GM19351 (cell line): ENCODE results near the gene SNRNP25.
A peak's percentile ranks its signal among the peaks of the same experiment; 100 is the strongest.

Experiments used
- ATAC-seq: cut with Tn5 transposase; IDR thresholded peaks from one replicate; pipeline ENCODE4 v1.9.1; 2021; ENCODE audit warnings: mild to moderate bottlenecking, moderate library complexity; ENCODE audit not compliant: unreplicated experiment

Gene SNRNP25

GRCh38 chr16:62283-62967 lies 8.8 kb downstream of the SNRNP25 start:
- ATAC-seq: no peak

DNA sequence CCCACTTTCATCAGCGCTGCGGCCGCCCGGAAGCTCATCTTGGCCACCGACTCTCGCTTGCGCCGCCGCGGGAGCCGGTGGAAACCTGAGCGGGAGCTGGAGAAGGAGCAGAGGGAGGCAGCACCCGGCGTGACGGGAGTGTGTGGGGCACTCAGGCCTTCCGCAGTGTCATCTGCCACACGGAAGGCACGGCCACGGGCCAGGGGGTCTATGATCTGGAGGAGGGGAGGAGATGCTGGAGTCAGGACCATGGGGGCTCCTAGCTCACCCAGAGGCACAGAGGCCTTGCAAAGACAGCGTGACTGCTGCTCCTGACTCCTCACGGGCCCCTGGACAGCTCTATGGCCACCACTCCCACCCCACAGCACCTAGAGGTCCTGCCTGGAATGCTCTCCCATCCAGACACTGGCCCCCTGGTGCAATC lies 9.4 kb downstream of the SNRNP25 start:
- no peak for ATAC-seq

- ATAC-seq: no peak
Observed at GRCh38 chr16:63466-63865, 9.8 kb downstream of the SNRNP25 start.

DNA sequence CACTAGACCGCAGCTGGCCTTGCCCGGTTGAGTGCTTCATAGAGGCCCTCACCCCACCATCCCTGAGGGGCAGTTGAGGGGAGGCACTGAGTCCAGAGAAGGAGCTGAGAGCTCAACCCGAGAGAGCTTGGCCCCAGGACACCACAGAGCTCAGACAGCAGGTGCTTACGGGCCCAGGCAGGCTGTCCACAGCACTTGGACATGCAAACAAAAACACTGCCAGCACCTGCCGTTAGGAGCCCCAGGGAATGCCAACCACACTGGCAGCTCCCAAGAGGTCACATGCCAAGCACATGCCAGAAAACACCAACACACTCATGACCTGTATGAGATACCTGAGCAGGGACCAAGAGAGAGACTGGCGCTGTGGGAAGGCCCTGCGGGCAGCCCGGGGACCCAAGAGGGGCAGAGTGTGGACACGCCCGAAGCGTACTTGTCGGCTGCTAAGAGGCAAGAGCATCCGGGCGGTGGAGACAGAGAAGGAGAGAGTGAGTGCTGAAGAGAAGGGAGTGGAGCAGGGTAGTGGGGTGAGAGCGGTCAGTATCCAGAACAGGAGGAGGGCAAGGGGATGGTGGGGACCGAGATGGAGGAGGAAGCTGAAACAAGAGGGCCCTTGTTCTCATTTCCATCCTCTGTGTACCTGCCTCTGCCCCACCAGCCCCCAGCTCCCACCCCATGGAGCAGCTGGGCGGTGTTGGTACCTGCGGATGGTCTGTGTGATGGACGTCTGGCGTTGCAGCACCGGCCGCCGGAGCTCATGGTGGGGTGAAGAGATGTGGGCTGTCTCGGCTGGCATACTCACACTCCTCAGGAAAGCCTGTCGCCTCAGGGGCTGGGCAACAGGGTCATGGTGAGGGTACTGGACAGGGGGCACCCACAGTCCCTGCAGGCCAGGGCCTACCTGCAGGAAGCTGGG lies 10.6 kb downstream of the SNRNP25 start:
- no peak for ATAC-seq

GRCh38 chr16:64914-65255 lies 11.3 kb downstream of the SNRNP25 start:
- no peak for ATAC-seq

- ATAC-seq: peak; percentile 51
Observed at GRCh38 chr16:65745-66144, 12.1 kb downstream of the SNRNP25 start.

DNA sequence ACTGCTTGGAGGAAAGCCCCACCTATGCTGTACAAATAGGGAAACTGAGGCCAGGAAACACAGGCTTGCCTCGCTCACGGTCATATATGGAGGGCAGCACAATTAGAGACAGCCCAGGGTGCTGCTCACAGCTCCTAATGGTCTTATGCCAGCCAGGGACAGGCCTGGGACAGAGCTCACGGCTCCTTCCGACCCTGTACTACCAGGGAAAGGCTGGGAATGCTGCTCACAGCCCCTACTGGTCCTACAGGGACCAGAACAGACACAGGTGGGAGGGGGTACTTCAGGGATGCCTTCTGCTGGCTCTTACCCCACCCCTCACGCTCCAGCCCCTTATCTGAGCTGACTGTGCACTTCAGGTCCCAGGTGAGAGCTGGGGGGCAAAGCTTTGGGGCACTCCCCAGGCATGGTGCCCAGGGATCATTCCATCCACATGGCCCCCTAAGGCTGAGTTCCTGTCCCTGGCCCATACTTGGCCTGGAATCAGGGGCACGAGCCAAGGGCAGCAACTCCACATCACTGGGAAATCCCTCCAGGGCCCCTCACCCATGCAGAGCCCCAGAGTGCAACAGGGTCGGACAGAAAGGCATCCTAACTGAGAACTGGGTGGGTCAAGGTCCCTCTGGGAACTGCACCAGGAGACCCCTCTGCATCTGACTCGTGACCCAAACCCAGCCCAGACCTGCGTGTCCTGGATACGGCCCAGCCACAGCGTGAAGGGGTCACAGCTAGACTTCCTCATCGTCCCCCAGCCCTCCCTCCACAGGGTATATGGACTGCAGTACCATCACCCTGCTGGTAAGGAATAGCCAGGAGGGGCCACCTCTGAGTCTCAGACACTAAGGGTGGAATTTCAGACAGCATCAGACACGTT lies 12.9 kb downstream of the SNRNP25 start:
- no peak for ATAC-seq

- no peak for ATAC-seq
Observed at GRCh38 chr16:67183-67791, 13.7 kb downstream of the SNRNP25 start.

DNA sequence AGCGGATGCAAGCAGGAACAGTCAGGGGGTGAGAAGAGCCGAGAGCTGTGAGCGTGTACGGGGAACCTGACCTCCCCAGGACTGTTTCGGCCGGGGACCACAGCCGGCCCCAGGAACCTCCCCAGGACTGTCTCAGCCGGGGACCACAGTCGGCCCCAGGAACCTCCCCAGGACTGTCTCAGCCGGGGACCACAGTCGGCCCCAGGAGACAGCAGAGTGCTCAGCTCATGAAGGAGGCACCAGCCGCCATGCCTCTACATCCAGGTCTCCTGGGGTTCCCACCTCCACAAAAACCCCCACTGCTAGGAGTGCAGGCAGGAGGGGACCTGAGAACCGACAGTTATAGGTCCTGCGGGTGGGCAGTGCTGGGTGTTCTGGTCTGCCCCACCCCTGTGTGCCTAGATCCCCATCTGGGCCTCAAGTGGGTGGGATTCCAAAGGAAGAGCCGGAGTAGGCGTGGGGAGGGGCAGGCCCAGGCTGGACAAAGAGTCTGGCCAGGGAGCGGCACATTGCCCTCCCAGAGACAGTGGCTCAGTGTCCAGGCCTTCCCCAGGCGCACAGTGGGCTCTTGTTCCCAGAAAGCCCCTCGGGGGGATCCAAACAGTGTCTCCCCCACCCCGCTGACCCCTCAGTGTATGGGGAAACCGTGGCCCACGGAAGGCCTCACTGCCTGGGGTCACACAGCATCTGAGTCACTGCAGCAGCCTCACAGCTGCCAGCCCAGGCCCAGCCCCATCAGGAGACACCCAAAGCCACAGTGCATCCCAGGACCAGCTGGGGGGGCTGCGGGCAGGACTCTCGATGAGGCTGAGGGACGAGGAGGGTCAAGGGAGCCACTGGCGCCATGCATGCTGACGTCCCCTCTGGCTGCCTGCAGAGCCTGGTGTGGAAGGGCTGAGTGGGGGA lies 14.5 kb downstream of the SNRNP25 start:
- ATAC-seq: no peak

DNA sequence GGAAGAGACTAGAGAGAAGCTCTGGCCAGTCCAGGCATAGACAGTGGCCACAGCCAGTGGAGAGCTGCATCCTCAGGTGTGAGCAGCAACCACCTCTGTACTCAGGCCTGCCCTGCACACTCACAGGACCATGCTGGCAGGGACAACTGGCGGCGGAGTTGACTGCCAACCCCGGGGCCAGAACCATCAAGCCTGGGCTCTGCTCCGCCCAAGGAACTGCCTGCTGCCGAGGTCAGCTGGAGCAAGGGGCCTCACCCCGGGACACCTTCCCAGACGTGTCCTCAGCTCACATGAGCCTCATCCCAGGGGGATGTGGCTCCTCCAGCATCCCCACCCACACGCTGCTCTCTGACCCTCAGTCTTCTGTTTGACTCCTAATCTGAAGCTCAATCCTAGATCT lies 15.6 kb downstream of the SNRNP25 start:
- no peak for ATAC-seq

DNA sequence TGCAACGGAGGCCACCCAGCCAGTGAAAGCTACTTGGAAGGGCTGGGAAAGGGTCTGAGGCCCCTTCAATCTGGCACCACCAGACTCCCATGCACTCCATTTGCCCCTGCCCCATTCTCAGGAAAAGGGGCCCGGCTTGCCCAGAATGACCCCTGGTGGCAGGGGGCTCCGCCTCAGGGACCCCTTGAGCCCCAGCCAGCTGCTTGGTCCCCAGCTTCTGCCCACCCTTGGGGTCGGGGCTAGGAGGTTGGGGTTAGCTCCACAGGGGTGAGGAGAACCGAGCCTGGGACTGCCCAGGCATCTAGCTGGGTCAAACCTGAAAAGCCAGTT lies 17.5 kb downstream of the SNRNP25 start:
- no peak for ATAC-seq

GRCh38 chr16:71540-72401 lies 18.1 kb downstream of the SNRNP25 start:
- ATAC-seq: no peak

GRCh38 chr16:72561-73548 lies 19.2 kb downstream of the SNRNP25 start, which contains the start of gene RHBDF1:
Gene RHBDF1 (minus strand): TSS chr16:72631. CDS start chr16:65015, 7,616 bp downstream.
- ATAC-seq: no peak

- no peak for ATAC-seq
Observed at GRCh38 chr16:74051-74746, 20.6 kb downstream of the SNRNP25 start.

- ATAC-seq: no peak
Observed at GRCh38 chr16:74747-75334, 21.2 kb downstream of the SNRNP25 start.

DNA sequence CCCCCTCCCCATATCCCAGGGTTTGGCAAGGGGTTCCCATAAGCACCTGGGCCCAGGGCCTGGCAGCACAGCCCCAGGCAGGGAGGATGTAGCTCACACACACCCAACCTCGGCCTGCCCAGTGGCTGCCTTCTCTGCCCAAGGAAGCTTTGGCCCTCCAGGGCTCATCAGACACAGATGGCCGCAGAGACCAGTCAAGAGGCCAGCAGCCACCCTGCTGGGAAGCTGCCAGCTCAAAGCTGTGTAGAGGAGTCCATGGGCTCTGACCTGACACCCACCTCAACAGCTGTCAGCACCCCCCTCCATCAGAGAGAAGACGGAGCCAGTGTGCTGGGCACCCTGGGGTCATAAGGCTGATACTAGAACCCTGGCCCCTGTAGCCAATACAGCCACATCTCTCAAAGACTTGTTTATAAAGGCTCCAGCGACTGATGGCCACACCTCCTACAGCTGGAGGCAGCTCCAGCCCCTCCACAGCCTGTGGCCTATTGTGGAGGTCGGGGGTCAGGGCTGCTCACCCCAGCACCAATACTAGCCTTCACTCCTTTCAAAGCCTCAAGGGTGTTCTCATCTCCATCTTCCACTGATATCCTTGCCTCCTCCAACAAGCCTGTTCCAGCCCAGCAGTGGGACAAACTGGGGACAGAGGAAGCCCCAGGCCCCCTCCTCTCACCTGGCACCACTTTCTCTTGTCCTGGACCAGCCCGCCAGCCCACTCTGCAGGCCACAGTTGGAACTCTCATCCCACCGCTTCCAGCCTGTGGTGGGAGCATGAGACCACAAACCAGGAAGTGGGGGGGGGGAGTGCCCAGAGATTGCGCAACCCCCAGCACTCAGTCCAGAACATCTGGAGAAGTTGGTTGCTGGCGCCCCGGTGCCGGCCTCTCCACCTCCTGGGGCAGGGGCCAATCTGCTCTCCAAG lies 22.2 kb downstream of the SNRNP25 start:
- no peak for ATAC-seq
